Activated naive CD4-positive, alpha-beta T cell treated with anti-CD3 and anti-CD28 coated beads, Interleukin-2, amount 50 U/mL, for 72 hours (primary cell): ENCODE measurements around the gene CAMKMT. TPM values are rescaled to one million over a fixed set of nuclear protein-coding genes. Genes with fewer than 3 reads are reported as not detected.
"Not testable (repeated sequence)": the region's sequence is repeated elsewhere in the genome, so short reads cannot be mapped to it uniquely, and the experiment has no call there.

Experiments
- ATAC-seq, 2 donors: fragments of 150-1000 bp; cut with Tn5 transposase; 2 replicates each; pipeline ENCODE4 v1.10.0; 2021; ENCODE audit warnings: mild to moderate bottlenecking in 2 of 2, moderate library complexity in 2 of 2
- DNase-seq, 2 donors: peaks; one replicate each; pipeline ENCODE4 v3.0.0; 2021 to 2022; ENCODE audit warnings: low spot score in 2 of 2
- H3K27ac Mint-ChIP-seq, 2 donors: one replicate each; pipeline ENCODE4 v1.8.0; 2022; ENCODE audit warnings: mild to moderate bottlenecking in 2 of 2, mixed read lengths in 2 of 2
- H3K36me3 Mint-ChIP-seq, 2 donors: one replicate each; pipeline ENCODE4 v1.8.0; 2022; ENCODE audit warnings: mixed read lengths in 2 of 2
- H3K9me3 Mint-ChIP-seq, 2 donors: one replicate each; pipeline ENCODE4 v1.8.0; 2022; ENCODE audit warnings: mixed read lengths in 2 of 2
- total RNA-seq, 2 donors: library from RNA; stranded (reverse); gene quantifications; one replicate each; pipeline ENCODE4 v1.2.3, GENCODE V29; 2022

Gene CAMKMT
- total RNA-seq, 2 donors from 2014 or later: 14.6 to 17.3 TPM

GRCh38 chr2:44455877-44456276, 94.1 kb downstream of the CAMKMT start:
- DNase-seq: no peak
- no peaks in the 10 kb centered on the region for H3K9me3 Mint-ChIP-seq
- ATAC-seq: no peak
- no peak overlapping the region for H3K27ac Mint-ChIP-seq
- no peaks in the 10 kb centered on the region for H3K36me3 Mint-ChIP-seq

- ATAC-seq (no peak), DNase-seq (no peak)
- H3K9me3 Mint-ChIP-seq: no peaks in the 10 kb centered on the region
- H3K36me3 Mint-ChIP-seq: no peaks in the 10 kb centered on the region
- H3K27ac Mint-ChIP-seq: no peak overlapping the region
Observed at GRCh38 chr2:44456946-44457345, 95.2 kb downstream of the CAMKMT start.

- H3K27ac Mint-ChIP-seq: no peak overlapping the region
- no peak for ATAC-seq
- peaks cover 16 to 19% of the 10 kb centered on the region in 2 donors for H3K9me3 Mint-ChIP-seq
- peaks cover 15 to 18% of the 10 kb centered on the region in 2 donors for H3K36me3 Mint-ChIP-seq
- DNase-seq: no peak
Observed at GRCh38 chr2:44459739-44460138, 98.0 kb downstream of the CAMKMT start.

- DNase-seq (no peak), ATAC-seq (no peak)
- H3K27ac Mint-ChIP-seq: no peak overlapping the region
- H3K36me3 Mint-ChIP-seq: peaks cover 15 to 18% of the 10 kb centered on the region in 2 donors
- H3K9me3 Mint-ChIP-seq: peaks cover 23 to 31% of the 10 kb centered on the region in 2 donors
Observed at GRCh38 chr2:44462934-44463849, 101.4 kb downstream of the CAMKMT start.

- ATAC-seq (no peak), DNase-seq (no peak)
- peaks cover 15 to 18% of the 10 kb centered on the region in 2 donors for H3K36me3 Mint-ChIP-seq
- peaks cover 23 to 31% of the 10 kb centered on the region in 2 donors for H3K9me3 Mint-ChIP-seq
- H3K27ac Mint-ChIP-seq: no peak overlapping the region
Observed at GRCh38 chr2:44464437-44464836, 102.7 kb downstream of the CAMKMT start.

GRCh38 chr2:44470151-44470550, 108.4 kb downstream of the CAMKMT start:
- no peak for ATAC-seq
- no peak for DNase-seq
- Mint-ChIP-seq H3K27ac (no peak overlapping the region), H3K36me3 (no peaks in the 10 kb centered on the region), H3K9me3 (peaks cover 7 to 12% of the 10 kb centered on the region in 2 donors)

GRCh38 chr2:44477657-44478414, 116.1 kb downstream of the CAMKMT start:
- Mint-ChIP-seq H3K27ac (no peak overlapping the region), H3K36me3 (no peaks in the 10 kb centered on the region), H3K9me3 (no peaks in the 10 kb centered on the region)
- ATAC-seq (no peak), DNase-seq (no peak)

GRCh38 chr2:44479127-44479887, 117.6 kb downstream of the CAMKMT start:
- DNase-seq (peak in 1 of 2 donors; percentile 25), ATAC-seq (peak; percentile 98)
- Mint-ChIP-seq H3K27ac (no peak overlapping the region), H3K36me3 (no peaks in the 10 kb centered on the region), H3K9me3 (no peaks in the 10 kb centered on the region)

GRCh38 chr2:44480068-44480467, 118.3 kb downstream of the CAMKMT start:
- DNase-seq (no peak), ATAC-seq (no peak)
- H3K36me3 Mint-ChIP-seq: no peaks in the 10 kb centered on the region
- H3K9me3 Mint-ChIP-seq: no peaks in the 10 kb centered on the region
- H3K27ac Mint-ChIP-seq: no peak overlapping the region

GRCh38 chr2:44487052-44487451, 125.3 kb downstream of the CAMKMT start:
- no peak for ATAC-seq
- Mint-ChIP-seq H3K36me3 (peaks cover 0 to 6% of the 10 kb centered on the region in 2 donors), H3K9me3 (no peaks in the 10 kb centered on the region), H3K27ac (no peak overlapping the region)
- no peak for DNase-seq

- H3K9me3 Mint-ChIP-seq: no peaks in the 10 kb centered on the region
- H3K36me3 Mint-ChIP-seq: peaks cover 0 to 6% of the 10 kb centered on the region in 2 donors
- DNase-seq: no peak
- H3K27ac Mint-ChIP-seq: no peak overlapping the region
- ATAC-seq: no peak
Observed at GRCh38 chr2:44490726-44491125, 129.0 kb downstream of the CAMKMT start.

- ATAC-seq: no peak
- no peak for DNase-seq
- Mint-ChIP-seq H3K9me3 (no peaks in the 10 kb centered on the region), H3K36me3 (peaks cover 0 to 6% of the 10 kb centered on the region in 2 donors), H3K27ac (no peak overlapping the region)
Observed at GRCh38 chr2:44494006-44494405, 132.3 kb downstream of the CAMKMT start.

GRCh38 chr2:44495035-44495434, 133.3 kb downstream of the CAMKMT start:
- DNase-seq (no peak), ATAC-seq (no peak)
- Mint-ChIP-seq H3K27ac (no peak overlapping the region), H3K9me3 (no peaks in the 10 kb centered on the region), H3K36me3 (peaks cover 0 to 6% of the 10 kb centered on the region in 2 donors)

GRCh38 chr2:44495544-44495943, 133.8 kb downstream of the CAMKMT start:
- Mint-ChIP-seq H3K36me3 (peaks cover 0 to 3% of the 10 kb centered on the region in 2 donors), H3K27ac (no peak overlapping the region), H3K9me3 (no peaks in the 10 kb centered on the region)
- ATAC-seq (no peak), DNase-seq (no peak)

- no peak for ATAC-seq
Observed at GRCh38 chr2:44496130-44496529, 134.4 kb downstream of the CAMKMT start.

GRCh38 chr2:44498551-44498950, 136.8 kb downstream of the CAMKMT start:
- ATAC-seq: no peak
- no peak overlapping the region for H3K27ac Mint-ChIP-seq
- H3K36me3 Mint-ChIP-seq: no peaks in the 10 kb centered on the region
- H3K9me3 Mint-ChIP-seq: no peaks in the 10 kb centered on the region
- no peak for DNase-seq

More at GRCh38 chr2:44496130-44496529, 134.4 kb downstream of the CAMKMT start:
- Mint-ChIP-seq H3K36me3 (no peaks in the 10 kb centered on the region), H3K27ac (no peak overlapping the region), H3K9me3 (no peaks in the 10 kb centered on the region)
- DNase-seq: no peak

- H3K27ac Mint-ChIP-seq, H3K9me3 Mint-ChIP-seq, ATAC-seq, DNase-seq, H3K36me3 Mint-ChIP-seq: not testable (repeated sequence)
Observed at GRCh38 chr2:44505664-44506063, 143.9 kb downstream of the CAMKMT start.
